Measurements from ENCODE around the gene MAP4K4.

Gene MAP4K4

DNA sequence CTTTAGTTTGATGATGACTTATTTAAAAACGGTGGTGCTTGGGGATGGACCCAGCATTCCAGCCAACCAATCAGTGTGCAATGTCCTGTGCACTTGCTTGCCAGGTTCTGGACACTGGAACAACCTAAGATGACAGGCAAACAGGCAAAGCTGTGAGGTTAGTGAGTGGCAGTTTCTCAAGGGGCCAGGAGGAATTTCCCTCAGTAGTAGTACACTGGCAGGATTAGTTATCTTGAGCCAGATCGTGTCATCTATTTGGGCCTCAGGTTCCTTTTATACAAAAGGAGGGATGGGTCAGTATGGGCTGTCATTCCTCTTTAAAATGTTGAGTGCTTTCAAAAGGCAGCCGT, 26.6 kb downstream of the MAP4K4 start:
- no peak for DNase-seq

DNA sequence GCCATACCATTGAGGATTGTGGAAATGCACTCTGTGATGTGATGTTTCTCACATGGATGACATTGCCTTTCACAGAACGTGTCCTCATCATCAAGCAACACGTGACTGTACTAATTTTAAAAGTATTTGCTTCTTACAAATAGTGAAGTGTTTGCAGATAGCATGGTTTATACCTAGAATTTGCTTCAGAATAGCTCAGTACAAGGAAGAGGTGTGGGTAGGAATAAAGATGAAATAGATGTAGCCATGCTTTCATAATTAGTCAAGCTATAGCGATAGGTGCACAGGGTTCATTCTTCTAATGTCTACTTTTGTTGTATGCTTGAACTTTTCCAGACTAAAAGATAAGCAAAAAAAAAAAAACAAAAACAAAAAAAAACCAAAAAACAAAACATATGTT, 27.5 kb downstream of the MAP4K4 start:
- DNase-seq, result no peak

DNA sequence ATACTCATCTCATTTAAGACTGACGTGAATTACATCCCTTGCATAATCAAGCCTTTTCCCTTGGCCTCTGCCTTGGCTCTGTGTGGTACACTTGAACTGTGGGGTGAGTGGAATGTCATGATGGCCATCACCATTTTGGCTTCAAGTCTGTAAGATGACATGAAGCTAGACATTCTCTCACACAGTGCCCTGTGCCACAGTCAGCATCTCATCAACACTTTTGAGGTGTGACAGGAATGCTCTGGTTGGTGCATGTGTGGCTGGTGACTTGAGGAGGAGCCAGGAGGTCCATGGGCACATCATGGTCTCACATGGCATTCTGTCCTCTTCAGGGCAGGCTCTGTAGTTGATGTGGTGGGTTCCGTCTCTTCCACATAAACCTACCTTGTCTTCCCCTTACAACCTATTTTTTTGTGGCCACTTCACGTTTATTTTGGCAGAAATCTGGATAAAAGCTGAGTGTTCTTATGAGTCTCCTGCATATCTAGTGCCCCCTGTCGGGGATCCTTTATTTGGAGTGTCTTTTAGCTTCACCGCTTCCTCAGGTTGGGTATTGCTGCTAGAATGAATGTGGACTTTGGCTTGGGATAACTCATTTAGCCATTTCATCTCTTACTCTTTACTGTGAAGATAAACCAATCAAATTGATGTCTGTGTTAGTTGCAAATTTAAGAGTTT, 28.1 kb downstream of the MAP4K4 start:
- DNase-seq, result no peak

DNA sequence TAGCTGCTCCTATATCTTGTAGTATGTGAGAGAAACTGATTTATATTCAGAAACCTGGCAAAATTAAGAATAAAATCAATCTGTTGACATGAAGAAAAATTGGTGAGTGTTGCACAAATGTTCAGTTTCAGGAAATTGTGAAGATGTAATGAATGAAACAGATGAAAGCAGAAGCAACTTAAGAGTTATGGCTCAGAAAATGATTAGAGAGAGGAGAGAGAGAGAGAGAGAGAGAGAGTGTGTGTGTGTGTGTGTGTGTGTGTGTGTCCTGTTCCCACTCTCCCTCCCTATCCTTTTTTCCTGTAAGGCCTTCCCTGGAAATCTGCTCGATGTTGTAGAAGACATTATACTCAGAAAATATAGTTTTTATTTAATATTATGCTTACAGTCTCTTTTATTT, 31.4 kb downstream of the MAP4K4 start:
- no peak for DNase-seq

DNA sequence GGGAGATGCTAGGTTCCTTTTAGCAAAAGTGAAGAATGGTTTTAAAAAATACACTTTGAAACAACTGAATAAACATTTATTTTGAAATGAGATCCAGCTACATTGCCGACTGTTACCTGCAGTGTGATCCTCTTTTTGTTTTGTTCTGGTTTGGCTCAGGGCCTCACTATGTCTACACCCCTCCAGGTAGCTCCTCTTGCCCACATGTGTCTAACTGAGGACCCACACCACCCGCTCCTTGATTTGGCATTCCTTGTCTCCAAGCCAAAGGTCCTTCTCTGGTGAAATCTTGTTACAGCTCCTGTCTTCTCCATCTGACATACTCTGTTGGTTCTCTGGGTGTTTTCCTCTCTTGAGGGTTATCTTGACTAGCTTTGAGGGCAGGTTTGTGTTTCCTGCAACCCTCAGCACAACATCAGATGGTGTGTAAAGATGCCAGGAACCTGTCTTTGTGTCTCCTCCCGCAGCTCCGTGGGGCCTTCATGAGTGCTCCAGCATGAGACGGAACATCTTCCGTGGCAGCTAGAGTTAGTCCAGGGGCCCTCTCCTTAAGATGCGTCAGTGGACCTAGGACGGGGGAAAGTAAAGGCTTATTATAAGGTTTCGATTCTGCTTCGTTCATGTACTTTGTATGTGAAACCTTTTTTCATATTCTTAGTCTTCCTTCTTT, 32.1 kb downstream of the MAP4K4 start:
- DNase-seq, result no peak

DNA sequence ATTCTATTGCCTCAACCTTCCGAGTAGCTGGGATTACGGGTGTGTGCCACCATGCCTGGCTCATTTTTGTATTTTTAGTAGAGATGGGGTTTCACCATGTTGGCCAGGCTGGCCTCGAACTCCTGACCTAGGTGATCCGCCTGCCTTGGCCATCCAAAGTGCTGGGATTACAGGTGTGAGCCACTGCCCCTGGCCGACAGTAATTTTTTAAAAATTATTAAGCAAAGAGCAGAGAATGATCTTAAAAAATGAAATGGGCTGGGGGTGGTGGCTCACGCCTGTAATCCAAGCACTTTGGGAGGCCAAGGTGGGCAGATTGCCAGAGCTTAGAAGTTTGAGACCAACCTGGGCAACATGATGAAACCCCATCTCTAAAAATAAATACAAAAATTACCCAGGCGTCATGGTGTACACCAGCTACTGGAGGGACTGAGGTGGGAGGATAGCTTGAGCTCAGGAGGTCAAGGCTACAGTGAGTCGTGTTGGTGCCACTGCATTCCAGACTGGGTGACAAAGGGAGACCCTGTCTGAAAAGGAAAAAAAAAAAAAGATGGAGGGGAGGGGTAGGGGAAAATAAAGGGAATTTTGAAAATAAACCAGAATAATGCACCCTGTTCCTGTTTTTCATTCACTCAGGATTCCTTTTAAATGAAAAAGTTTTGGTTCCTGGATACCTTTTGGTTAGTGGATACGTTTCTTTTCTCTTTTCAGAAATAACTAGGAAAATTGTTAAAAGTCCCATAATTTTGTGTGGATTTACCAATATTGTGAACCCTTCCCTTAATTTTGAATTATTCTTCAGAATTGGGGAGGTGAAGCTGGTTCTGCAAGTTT, 33.9 kb downstream of the MAP4K4 start:
- DNase-seq, result no peak

DNA sequence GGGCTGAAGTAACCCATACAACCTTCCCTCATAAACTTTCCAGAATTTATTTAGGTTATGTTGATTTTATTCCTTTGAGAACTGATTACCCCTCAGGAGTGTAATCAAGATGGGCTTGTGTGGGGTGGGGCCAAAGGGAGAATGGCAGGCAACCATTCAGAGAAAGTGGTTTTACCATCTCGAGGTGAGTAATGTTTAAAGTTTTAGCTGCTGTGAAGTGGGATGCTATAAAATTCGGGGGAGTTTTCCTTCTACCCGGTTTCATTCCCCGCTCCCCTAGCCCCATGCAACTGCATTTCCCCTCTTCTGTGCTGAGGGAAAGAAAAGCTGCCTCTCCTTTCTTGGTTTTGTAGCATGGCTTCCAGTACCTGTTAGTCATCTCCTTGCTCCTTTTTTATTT, 34.7 kb downstream of the MAP4K4 start:
- no peak for DNase-seq

DNA sequence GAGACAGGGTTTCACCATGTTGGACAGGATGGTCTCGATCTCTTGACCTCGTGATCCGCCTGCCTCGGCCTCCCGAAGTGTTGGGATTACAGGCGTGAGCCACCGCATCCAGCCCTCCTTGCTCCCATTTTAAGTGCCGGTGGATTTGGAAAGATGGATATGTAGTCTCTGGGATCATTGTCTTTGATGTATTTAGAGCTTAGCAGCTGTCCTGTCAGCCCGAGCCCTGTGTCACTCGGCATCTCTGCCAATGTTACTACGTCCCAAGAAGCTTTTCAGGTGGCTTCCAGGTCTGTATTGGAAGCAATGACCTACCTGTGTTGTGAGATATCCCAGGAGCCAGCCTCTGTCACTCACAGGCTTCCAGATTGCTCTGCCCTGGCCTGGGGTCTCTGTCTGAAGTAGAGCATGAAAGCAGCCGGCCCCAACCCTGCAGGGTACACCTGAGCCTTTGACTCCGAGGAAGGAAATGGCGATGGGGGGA, 35.3 kb downstream of the MAP4K4 start:
- DNase-seq, result no peak

DNA sequence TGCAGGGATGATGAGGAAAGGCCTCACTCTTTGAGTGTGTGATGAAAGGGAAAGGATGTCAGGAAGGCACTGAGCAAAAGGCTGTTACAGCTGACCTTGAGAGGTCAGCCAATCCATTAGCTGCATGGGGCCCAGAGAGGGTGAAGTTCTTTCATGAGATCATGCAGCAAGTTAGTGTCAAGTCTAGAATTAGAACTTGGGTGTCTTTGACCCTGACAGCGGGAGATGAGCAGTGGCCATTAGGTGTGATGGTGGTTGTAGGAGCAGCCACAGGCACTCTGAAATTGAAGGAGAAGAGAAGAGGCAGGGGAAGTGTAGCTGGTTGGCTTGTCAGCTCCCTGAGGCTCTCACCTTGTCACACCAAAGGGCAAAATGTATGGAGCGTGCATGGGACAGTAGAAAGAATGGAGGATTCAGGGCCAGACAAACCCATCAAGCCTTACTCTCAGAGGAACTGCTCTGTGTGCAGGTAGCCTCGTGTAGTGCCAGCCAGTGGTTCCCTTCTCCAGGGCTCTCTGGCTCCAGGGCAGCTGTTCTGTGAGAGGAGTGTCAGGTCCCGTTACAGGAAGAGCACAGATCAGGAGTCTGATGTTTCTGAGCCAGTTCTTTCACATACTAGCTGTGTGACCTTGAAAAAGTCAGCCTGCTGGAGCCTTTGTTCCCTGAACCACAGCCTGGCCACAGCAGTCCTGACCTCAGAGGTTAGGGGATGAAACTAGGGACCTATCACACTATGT, 35.9 kb downstream of the MAP4K4 start:
- no peak for DNase-seq

DNA sequence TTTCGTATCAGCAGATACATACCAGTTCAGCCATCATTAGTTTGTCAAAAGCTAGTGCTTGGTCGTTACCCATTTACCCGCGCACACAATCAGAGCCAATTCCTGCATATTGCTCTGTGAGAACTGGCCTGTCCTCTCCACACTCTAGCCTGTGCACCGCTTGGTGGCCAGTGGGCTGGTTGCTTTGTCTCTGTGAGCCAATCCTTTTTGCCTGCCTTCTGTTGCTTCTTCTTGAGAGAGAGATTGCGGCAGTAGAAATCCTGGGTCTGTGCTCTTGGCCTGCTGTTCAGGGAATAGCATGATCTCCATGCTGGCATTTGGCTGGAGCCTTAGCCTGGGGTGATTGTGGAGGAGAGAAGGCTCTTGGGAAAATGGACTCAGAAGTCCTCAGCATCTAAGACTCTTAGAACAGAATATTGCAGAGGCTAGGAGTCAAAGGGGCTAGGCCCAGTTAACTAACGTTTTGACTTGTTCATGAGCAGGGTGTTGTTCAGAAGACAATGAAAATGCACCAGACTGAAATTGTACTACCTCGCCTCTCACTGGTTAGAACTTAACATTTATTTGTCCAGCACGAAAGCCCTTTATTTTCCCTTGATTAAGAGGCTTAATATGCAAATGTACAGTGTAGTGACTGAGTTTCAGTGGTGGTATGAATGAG, 37.1 kb downstream of the MAP4K4 start:
- DNase-seq, result no peak

DNA sequence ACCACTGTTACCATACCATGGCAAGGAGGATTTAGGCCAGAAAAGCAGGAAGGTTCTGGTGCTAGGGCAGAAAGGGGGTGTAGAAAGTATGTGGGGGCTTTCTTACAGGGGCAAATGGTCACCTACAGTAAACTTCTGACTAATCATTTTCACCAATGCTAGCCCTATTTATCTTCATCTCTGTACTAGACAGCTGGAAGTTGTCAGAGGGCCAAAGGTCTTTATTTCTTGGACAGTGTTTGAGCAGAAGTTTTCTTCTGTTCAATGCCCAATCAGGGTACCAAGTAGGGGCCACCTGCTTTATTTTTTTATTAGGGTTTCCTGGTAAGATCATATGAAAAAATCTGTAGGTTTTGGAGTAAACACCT, 37.6 kb downstream of the MAP4K4 start:
- DNase-seq, result no peak

DNA sequence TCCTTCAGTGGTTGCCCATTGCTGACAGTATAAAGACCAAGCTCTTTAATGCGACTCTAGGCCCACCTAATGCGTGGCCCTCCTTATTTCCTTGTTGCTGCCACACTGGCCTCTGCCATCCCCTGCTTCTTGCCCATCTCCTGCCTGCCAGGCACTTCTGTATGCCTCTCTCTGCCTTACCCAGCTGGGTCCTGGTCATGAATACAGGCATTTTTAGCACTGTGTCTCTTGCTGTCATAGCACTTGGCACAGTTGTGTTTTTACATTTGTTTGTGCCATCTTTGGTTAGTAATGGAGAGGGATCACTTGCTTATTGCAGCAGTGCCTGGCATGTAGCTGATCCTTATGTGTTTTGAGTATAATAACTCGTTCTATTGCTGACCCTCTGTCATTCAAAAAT, 38.7 kb downstream of the MAP4K4 start:
- DNase-seq, result no peak

DNA sequence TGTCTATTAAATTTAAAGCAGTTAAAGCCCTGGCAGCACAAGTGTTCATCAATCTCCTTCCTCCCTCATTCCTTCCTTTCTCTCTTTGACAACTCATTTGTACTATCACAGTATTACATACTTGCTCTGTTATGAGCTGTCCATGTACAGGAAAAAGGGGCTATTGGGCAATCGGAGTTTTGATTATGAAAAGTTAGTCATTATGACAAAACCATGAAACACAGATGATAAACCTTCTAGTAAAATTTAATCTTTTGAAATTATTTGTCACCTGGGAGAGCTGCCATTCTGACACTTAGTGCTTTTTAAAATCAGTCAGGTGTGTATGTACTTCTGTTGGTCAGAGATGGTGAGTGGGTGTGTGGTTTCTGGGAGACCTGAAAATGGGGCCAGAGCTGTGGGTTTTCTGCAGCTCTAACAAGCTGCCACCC, 39.4 kb downstream of the MAP4K4 start:
- peak; percentile 22 for DNase-seq

DNA sequence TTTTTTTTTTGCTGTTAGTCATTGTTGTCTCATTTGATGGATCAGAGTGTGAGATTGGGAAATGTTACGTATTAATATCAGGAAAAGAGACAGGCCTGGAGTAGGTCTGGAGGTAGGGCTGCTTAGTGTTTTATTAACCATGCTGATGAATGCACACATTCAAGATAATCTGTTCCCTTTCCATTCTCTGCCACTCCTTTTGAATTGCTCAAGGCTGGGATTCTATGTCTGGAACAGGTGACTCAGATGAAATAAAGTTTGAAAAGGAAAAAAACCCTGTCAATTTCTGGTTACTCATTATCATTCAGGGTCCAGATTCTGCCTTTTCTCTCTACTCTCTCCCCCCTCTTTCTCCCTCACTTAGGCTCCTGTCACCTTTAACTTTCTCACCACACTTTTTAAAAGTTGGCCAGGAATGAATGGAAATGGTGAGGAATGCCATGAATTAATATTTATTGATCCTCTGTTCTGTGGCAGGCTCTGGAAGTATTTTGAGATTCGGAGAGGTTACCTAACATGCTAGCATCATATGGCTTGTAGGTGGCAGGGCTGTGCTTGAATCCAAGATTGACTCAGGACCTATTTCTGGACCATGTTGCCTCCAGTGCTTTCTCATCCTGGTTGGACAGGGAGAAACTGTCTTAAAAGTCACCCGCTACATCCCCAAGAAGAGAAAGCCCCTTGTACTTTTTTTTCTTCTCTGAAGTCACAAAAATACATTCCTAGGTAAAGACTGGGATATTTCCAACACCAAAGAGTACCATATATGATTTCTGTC, 40.2 kb downstream of the MAP4K4 start:
- DNase-seq, result no peak

DNA sequence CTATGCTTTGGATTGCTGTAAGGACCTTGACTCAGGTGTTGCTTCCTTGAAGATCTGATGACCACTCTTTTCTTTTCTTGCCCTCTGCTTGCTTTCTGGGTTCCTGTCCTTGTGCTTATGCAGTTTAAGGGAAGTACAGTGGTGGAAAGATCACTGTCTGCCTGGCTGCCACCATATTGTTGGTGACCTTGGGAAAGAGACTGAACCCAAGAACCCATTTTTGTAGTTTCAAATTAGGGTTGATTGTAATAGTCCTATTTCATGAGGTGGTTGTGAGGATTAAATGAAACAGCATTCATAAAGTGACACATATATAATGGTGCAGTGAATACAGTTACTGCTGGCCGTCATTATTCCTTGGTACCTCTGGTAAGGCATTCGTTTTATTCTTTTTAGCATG, 41.1 kb downstream of the MAP4K4 start:
- DNase-seq, result no peak

DNA sequence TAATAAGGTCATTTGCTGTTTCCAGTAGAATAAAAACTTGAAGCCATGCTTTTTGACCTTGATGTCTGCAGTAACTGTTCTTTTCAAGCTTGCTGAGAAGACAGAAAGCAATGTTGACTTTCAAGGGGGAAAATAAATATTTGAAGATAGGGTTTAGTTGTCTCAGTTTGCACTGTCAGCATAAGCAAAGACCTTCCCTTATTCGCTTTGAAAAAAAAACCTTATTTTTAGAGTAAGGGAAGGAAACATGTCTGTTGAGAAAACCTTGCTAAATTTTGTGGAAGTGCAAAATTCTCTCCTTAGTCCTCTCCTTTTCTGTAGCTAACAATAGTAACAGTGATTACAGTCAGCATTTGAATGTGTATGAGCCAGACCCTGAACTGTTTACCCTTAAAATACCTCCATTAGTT, 43.1 kb downstream of the MAP4K4 start:
- DNase-seq, result no peak

DNA sequence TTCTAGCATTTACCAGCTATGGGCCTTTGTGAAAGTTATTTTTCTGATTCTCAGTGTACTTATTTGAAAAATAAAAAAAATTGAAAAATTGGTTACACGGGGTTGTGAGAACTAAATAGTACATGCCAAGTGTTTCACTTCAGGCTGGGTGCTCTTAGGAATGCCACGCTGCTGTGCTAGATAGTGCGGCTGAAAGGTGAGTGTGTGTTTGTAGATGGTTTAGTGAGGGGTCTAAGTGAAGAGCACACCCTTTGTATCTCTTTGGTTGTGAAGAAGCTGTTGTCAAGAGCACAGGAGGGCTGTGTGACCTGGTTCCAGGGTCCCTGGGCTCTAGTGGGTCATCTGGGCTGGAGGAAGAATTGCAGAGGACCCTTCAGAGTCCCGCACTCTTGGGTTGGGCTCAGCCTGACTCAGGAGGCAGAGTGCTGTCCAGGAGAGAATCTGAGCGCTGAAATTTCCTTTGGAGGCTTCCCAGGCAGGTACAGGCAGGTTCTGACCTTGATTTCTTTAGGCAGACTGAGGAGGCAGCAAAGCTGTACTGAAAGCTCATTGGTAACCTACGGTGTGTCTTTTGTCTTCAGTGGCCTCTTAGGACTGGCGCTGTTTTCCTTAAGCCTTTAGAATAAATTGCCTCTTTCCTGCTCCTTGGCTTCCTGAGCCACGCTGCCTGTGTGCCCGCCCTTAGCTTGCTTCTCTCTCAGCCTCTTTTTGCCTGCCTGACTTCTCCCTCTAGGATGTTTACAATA, 44.4 kb downstream of the MAP4K4 start:
- DNase-seq, result no peak

DNA sequence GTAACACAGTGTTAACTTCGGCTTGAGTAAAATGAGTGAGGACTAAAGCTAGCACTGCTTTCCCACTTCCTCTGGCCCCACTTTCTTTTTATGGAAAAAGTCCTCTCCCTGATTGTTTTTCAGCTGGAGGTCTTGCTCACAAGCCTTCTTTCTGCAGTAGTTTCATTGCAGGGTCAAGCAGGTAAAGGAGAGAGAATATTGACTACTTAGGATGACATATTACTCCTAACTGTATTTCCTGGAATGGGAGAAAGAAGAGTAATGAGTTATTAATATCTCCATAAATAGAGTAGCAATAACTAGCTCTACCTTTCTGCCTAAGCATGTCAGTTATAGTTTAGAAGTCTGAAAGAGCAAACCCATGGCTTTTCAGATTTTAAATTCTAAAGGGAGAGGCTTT, 45.0 kb downstream of the MAP4K4 start:
- DNase-seq, result no peak

DNA sequence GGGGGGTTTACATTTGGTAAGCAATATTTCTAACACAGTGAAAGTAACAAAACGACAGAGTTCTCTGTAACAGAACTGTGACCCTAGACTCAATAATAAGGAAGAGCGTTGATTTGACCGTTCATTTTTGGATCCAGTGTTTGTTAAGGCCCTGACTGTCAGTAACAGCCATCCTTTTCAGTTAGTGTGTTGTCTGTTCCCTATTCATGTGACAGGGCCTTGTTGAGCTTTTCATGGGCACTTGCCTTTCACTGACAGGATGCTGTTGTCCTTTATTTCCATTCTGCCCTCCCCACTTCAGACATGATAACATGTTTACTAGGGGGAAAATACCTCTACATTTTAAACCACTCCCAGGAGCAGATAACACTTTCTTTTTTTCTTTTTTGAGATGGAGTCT, 45.8 kb downstream of the MAP4K4 start:
- no peak for DNase-seq

DNA sequence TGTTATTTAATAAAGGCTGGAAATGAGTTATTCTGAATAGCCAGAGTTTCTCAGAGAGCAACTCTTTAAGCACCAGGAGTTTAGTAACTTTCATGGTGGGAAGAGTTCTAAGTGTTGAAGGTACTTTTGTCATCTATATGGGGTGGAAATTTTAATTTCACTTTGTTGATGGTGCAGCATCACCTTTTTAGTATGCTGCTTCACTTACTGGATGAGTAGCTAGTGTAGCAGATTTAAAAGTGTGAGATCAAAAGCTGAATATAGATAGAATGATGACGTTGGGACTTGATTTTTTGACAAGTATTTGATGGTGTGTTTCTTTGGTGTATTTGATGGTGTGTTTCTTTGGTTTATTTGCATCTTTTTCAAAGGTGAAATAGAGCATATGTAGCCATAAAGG, 47.3 kb downstream of the MAP4K4 start:
- DNase-seq, result no peak
